ENCODE data around the gene SYT7. TPM values are rescaled to one million over a fixed set of nuclear protein-coding genes. Genes with fewer than 3 reads are reported as not detected.

SYT7 gene
- total RNA-seq, 2 donors from 2014 or later, result 2.0 to 3.4 TPM

- Histone ChIP-seq H3K27ac (ENCODE audit: low read depth, low read length) (no peak overlapping the region), H3K27me3 (ENCODE audit: control insufficient read depth, insufficient read depth, low read length, poor library complexity, severe bottlenecking) (peaks cover 44% of the 10 kb centered on the region), H3K9ac (ENCODE audit: extremely low read depth, low read length, poor library complexity, severe bottlenecking) (no peak overlapping the region), H3K36me3 (ENCODE audit: control insufficient read depth, insufficient read depth, low read length) (no peaks in the 10 kb centered on the region), H3K9me3 (ENCODE audit: control insufficient read depth, low read length) (no peaks in the 10 kb centered on the region), H3K4me1 (ENCODE audit: control insufficient read depth, insufficient read depth, low read length) (peaks cover 2% of the 10 kb centered on the region), H3K4me3 (ENCODE audit: low read length) (no peak overlapping the region)
- Mint-ChIP-seq H3K36me3 (ENCODE audit: low read depth) (no peaks in the 10 kb centered on the region), H3K4me1 (peaks cover 10% of the 10 kb centered on the region), H3K27me3 (ENCODE audit: insufficient read depth) (peaks cover 45% of the 10 kb centered on the region), H3K4me3 (no peak overlapping the region), H3K9me3 (no peaks in the 10 kb centered on the region), H3K27ac (no peak overlapping the region)
- no peak for TF ChIP-seq CTCF (conservative IDR thresholded peaks at IDR 0.05)
- 81 to 91% methylated on average over 14 of the region's 14 CpGs for WGBS, 2 experiments (ENCODE audit: insufficient coverage in 1 of 2, insufficient read length in 1 of 2)
- DNase-seq, result no peak
These were observed 69.9 kb downstream of the SYT7 start for GRCh38 chr11:61510974-61511373.

DNA sequence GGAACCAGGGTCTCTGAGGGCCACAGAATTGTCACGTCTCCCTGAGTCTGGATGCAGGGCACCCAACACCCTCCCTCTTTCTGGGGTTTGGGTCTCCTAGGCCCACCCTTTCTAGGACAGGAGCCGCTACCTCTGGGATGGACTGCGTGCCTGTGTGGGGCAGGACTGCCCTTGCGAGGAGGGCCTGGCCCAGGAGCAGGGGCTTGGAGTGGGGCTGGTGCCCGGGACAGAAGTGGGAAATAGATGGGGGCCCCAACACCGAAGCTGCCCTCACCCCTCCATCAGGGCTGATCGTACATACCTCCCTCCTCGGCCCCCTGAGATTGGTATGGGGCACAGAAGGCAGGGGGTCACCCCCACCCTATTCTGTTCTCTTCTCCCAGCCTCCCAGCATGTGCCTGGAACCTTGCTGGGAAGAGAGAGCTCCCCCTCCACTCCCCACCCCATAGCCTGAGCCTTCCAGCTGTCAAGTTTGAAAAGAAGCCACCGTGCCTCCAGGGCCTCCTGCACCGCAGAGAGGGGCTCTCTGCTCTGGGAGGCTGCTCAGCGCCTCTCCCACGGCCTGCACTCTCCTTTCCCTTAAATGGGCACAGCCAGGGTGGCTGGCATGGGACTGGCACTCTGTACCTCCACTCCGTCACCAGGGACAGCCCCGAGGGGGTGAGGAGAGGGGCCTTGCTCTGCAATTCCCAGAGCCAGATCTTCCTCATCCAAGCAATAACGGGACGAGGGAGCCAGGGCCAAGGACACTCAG is 70.5 kb downstream of the SYT7 start:
- TF ChIP-seq CTCF (conservative IDR thresholded peaks at IDR 0.05), result no peak

DNA sequence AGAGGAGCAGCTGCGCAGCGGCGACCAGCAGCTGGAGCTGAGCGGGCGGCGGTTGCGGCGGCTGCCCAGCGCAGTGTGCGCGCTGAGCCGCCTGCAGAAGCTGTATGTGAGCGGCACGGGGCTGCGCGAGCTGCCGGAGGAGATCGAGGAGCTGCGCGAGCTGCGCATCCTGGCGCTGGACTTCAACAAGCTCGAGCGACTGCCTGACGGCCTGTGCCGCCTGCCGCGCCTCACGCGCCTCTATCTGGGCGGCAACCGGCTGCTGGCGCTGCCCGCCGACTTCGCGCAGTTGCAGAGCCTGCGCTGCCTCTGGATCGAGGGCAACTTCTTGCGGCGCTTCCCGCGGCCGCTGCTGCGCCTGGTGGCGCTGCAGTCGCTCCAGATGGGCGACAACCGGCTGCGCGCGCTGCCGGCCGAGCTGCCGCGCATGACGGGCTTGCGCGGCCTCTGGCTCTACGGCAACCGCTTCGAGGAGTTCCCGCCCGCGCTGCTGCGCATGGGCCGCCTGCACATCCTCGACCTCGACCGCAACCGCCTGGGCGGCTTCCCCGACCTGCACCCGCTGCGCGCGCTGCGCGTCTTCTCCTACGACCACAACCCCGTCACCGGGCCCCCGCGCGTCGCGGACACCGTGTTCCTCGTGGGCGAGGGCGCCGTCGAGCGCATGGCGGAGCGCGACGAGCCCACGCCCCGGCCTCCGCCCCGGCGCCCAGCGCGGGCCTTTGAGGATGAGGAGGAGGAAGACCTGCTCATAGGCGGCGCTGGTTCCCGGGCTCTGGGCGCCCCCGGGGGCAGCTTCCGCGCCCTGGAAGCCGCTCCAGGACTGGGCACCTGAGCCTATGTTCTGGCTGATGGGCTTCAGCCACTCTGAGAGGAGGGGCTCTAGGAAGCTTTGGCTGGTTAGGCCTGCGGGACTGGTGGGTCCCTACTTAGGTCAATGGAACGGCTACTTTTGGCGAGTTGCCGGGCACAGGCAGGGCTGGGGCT is 71.5 kb downstream of the SYT7 start:
- no peaks in the 10 kb centered on the region for H3K9me3 Mint-ChIP-seq
- peaks cover 49% of the 10 kb centered on the region for H3K27me3 Mint-ChIP-seq (ENCODE audit: insufficient read depth)
- Histone ChIP-seq H3K4me3 (ENCODE audit: low read length) (peak overlapping the region; percentile 60), H3K9me3 (ENCODE audit: control insufficient read depth, low read length) (no peaks in the 10 kb centered on the region), H3K27me3 (ENCODE audit: control insufficient read depth, insufficient read depth, low read length, poor library complexity, severe bottlenecking) (peaks cover 51% of the 10 kb centered on the region), H3K27ac (ENCODE audit: low read depth, low read length) (no peak overlapping the region), H3K4me1 (ENCODE audit: control insufficient read depth, insufficient read depth, low read length) (peaks cover 2% of the 10 kb centered on the region), H3K9ac (ENCODE audit: extremely low read depth, low read length, poor library complexity, severe bottlenecking) (no peak overlapping the region), H3K36me3 (ENCODE audit: control insufficient read depth, insufficient read depth, low read length) (no peaks in the 10 kb centered on the region)
- H3K4me3 Mint-ChIP-seq, result peak overlapping the region; percentile 34
- 11 to 17% methylated on average over 36 to 117 of the region's 117 CpGs for WGBS, 2 experiments (ENCODE audit: insufficient coverage in 1 of 2, insufficient read length in 1 of 2)
- peak; percentile 76 for TF ChIP-seq CTCF (conservative IDR thresholded peaks at IDR 0.05)
- H3K27ac Mint-ChIP-seq, result no peak overlapping the region
- peaks cover 10% of the 10 kb centered on the region for H3K4me1 Mint-ChIP-seq
- peak; percentile 92 for DNase-seq
- no peaks in the 10 kb centered on the region for H3K36me3 Mint-ChIP-seq (ENCODE audit: low read depth)

More for the DNA sequence above, 70.5 kb downstream of the SYT7 start:
- peaks cover 46% of the 10 kb centered on the region for H3K27me3 Mint-ChIP-seq (ENCODE audit: insufficient read depth)
- Histone ChIP-seq H3K9ac (ENCODE audit: extremely low read depth, low read length, poor library complexity, severe bottlenecking) (no peak overlapping the region), H3K4me3 (ENCODE audit: low read length) (no peak overlapping the region), H3K27me3 (ENCODE audit: control insufficient read depth, insufficient read depth, low read length, poor library complexity, severe bottlenecking) (peaks cover 50% of the 10 kb centered on the region), H3K27ac (ENCODE audit: low read depth, low read length) (no peak overlapping the region), H3K4me1 (ENCODE audit: control insufficient read depth, insufficient read depth, low read length) (peaks cover 2% of the 10 kb centered on the region), H3K36me3 (ENCODE audit: control insufficient read depth, insufficient read depth, low read length) (no peaks in the 10 kb centered on the region), H3K9me3 (ENCODE audit: control insufficient read depth, low read length) (no peaks in the 10 kb centered on the region)
- WGBS, 2 experiments (ENCODE audit: insufficient coverage in 1 of 2, insufficient read length in 1 of 2), result 90 to 91% methylated on average over 4 to 14 of the region's 16 CpGs
- no peak overlapping the region for H3K27ac Mint-ChIP-seq
- H3K36me3 Mint-ChIP-seq (ENCODE audit: low read depth), result no peaks in the 10 kb centered on the region
- no peak overlapping the region for H3K4me3 Mint-ChIP-seq
- H3K9me3 Mint-ChIP-seq, result no peaks in the 10 kb centered on the region
- no peak for DNase-seq
- peaks cover 10% of the 10 kb centered on the region for H3K4me1 Mint-ChIP-seq

Data from endodermal cell (in vitro differentiated cells).